ENCODE data around the gene ADAMTS13. TPM values are rescaled to one million over a fixed set of nuclear protein-coding genes. Genes with fewer than 3 reads are reported as not detected.

Gene ADAMTS13
- total RNA-seq, 2 donors from 2014 or later, result 3.0 to 4.4 TPM

DNA sequence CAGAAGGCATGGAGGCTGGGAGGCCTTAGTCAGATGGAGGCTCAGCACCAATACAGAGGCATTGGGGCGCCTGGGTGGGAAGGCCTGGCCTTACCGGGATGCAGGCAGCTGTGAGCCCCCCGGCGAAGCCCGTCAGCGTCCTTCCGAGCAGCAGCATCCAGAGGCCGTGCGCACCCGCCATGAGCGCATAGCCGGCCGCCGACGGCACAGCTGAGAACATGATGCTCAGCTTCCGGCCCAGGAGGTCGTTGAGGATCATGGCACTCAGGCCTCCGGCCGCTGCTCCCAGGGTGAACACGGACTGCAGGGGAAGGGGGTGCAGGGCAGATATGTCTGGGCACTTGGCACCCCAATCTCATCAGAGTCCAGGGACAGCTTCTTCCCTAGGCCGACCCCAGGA lies 54.8 kb downstream of the ADAMTS13 start:
- intact Hi-C loops (cut with DNase I, micrococcal nuclease), result no loop called here
- DNase-seq, result no peak
- no peak for ATAC-seq

DNA sequence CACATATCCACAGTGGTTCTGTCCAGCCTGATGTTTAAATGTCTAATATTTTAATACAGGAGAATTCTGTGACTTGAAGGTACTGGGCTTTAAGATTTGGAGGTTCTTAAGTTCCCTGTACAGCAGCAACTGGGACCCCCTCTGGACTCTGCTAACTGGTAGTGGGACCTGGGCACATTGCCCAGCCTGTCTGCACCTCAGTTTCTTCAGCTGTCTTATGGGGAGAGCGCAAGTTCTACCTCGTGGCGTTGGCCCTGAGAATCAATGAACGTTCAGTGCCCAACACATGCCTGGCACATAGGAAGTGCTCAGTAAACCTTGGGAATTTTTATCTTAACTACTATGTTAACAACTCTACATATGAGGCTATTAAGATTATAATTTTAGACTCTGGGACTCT lies 55.3 kb downstream of the ADAMTS13 start:
- DNase-seq (no peak), ATAC-seq (no peak)
- intact Hi-C loops (cut with DNase I, micrococcal nuclease), result no loop called here

DNA sequence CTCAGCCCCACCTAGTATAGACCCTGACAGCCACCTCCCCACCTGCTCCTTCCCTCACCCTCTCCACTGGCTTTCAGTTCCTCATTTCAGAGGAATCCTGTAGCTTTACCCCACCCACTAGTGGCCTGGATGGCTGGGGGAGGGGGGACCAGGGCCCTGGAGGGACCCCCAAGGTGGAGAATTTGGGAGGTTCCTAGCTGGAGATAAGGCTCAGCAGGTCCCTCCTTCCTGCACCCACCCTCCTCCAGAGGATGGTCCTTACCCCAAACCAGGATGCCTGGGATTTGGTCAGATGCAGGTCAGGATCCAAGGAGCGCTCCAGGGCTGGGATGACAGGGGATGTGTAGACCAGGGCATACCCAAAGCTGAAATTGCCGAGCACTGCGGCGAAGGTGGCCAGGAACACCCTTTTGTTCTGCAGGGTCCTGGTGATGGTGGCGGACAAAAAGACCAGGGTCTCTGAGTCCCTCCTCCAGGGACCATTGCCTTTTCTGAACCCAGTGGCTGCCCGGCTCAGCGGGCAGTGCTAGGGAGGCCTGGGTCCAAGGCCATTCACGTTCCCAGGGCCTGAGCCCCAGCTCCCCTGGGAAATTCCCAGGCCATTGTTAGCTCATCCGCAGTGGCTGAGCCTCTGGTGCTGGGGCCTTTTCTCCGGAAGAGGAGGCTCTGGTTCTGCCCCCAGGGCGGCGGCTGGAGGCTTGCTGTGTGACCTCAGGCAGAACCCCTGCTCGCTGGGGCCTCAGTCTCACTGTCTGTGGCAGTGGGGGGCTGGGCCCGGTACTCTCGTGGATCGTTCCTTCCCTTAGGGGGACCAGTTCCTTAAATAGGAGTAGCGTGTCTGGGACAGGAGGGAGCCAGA lies 56.1 kb downstream of the ADAMTS13 start:
- intact Hi-C loops (cut with DNase I, micrococcal nuclease), result no loop called here
- DNase-seq (no peak), ATAC-seq (peak; percentile 13)

DNA sequence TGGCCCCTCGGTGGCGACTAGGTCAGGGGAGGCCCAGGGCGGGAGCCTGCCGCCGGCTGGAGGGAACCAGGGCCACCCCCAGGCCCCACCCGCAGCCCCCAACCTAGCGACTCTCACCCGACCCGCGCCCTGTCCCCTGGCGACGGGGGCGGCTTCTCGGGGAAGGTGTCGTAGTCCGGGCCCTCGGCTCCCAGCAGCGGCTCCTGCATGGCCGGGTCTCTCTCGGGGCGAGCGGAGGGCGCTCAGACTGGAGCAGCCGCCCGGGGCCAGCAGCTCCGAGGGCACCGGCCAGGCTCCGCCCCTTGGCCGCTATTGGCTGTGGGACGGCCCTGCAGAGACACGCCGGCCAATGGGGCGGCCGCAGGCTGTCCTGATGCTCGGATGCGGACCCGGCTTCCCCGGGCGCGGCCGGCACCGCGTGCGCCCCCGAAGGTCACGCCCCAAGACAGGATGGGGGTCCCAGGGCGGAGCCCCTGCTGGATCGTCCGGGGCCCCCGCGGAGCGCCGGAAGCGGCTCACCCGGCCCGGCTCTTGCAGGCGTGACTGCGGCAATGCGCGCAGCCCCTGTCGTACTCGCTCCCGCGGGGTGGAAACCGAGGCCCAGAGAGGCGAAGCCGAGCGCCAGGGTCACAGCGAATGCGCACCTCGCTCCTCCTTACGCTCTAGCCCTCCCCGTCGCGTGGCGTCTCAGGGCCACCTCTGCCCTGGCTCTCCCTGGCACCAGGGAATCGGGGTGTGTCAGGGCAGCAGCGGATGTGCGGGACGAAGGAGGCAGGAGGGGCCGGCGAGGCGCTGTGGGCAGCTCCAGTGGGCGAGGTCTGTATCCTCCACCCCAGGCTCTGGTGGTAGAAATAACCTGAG lies 56.9 kb downstream of the ADAMTS13 start, which contains the start of gene SLC2A6:
TSS of gene SLC2A6 (minus strand) at position 249 of the 861 bp plus-strand sequence. CDS start at position 209, 40 bp downstream.
- ATAC-seq (peak; percentile 96), DNase-seq (peak; percentile 79 to 86)
- intact Hi-C loops (cut with DNase I, micrococcal nuclease), result no loop called here

DNA sequence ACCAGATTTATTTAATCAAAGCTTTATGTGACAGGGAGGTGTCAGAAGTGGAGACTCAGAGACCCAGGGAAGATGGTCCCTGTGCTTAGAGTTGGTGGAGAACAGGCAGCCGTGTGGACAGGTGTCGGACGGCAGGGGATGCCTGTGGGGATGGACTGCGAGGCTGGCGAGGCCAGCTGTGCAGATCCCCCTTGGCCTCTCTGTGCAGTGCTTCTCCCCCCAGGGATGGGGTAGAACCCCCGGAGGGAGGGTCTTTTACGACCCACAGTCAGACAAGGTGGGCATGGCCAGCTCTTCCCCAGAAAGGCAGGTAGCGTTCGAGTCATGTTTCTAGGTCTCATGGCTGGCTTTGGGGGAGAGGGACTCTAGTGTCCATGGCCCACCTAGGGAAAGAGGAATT lies 61.4 kb downstream of the ADAMTS13 start:
- intact Hi-C loops (cut with DNase I, micrococcal nuclease), result no loop called here
- ATAC-seq, result no peak
- DNase-seq, result no peak

DNA sequence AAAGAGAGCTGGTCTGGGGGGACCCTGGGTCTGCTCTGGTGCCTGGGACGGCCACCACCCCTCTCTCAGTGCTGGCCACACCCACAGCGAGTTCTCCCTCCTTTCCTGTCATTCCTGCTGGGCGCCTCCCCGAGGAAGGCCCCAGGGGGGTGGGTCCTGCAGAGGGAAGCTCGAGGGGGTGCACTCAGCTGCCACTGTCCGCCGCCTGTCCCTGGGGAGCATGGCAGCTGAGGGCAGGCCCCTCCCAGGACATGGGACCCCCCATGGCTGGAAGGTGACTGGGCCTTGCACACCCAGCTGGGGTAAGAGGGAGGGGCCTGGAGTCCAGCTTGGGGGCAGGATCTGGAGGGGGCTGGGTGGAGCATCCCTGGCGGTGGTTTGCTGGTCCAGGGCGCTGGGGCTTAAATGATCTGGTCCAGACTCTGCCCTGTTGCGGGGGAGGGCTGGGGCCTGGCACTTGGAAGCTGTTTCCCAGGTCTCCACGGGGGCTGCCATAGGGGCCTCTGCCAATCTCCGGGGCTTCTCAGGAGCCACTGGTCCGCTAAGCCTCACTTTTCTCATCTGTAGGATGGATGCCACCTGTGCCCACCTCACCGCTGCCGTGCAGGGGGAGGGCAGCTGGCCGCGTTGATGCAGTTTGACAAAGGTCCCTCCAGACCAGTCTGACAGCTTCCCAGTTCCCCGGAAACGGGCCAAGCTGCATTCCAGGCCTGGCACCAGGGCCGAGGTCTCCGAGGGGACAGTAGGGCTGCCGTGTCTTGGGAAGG lies 62.7 kb downstream of the ADAMTS13 start:
- ATAC-seq, result no peak
- no peak for DNase-seq
- intact Hi-C loops (cut with DNase I, micrococcal nuclease), result loop anchor here (5.0 kb wide), 2 partner anchors 83 to 298 kb away; no protein-coding TSS in a partner anchor

DNA sequence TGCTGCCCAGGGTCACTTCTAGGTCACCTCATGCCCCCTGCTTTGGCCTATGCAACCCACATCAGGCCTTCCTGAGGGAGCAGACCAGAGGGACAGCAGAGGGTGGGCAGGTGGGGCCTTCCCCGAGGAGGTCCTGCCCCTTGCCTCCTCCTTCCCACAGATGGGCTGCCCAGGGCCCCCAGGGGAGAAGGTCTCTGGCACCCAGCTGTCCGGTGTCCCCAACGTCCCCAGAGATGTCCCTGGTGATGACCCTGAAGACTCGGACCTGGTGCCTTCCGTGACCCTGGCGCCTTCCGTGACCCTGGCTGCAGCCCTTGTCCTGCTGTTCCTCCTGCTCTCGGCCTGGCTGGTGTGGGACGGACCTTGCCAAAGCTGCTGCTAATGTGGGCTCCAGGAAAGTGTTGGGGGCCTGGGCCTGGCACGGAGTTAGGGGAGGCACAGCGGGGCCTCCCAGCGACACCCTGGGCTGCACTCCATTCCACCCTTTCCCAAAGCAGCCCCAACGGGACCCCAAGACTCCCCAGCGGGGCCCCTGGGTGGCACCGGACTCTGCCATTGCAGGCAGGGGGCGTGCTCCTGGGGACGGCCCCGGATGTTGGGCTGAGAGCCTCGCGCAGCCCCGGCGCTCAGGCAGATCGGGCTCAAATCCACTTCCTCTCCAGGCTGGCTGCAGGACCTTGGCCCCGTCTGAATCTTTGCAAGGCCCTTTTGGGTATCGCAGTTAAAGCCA lies 63.5 kb downstream of the ADAMTS13 start:
- ATAC-seq (peak; percentile 37), DNase-seq (no peak)
- intact Hi-C loops (cut with DNase I, micrococcal nuclease), result loop anchor here (2.0 to 5.0 kb wide), 3 partner anchors 79 to 298 kb away; no protein-coding TSS in a partner anchor

DNA sequence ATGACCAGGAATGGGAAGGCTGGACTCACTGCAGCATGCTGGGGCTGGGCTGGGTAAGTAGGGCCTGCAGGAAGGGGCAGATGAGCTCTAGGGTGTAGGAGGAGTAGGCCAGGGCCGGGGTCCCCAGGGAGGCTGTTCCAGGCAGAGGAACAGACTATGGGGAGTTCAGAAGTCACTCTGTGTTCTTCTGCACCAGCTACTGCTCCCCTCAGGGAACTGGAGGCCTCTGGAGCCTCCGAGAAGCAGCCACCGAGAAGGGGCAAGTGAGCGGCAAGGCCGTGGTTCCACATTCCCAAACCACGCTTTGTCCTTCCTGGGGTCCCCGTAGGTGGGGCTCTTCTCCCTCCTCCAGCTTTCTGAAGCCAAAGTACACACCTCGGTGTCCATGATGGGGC lies 65.2 kb downstream of the ADAMTS13 start:
- intact Hi-C loops (cut with DNase I, micrococcal nuclease), result loop anchor here (2.0 to 5.0 kb wide), 3 partner anchors 81 to 300 kb away; no protein-coding TSS in a partner anchor
- DNase-seq (no peak), ATAC-seq (no peak)

DNA sequence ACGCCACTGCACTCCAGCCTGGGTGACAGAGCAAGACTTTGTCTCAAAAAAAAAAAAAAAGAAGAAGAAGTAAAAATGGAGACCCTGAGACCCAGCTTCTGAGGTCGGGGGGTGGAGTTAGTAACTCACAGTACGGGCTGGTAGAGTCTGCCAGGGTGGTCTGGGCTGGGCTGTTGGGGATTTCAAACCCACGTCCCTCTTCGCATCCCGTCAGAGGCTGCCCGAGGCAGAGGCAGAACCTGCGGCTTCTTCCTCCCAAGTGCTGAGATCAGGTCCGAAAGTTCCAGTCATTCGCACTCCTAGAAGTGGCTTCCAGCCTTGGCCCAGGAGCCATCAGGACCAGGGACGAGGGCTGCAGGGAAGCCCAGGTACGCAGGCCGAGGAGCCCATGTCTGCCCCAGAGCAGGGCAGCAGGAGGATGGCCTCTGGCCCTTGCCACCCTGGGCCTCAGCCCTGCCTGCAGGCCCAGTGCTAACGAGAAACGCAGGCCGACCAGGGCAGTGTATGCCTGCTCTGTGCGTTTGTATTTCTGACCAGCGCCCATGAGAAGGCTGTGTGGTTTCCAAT lies 66.6 kb downstream of the ADAMTS13 start:
- intact Hi-C loops (cut with DNase I, micrococcal nuclease), result loop anchor here (5.0 kb wide), 2 partner anchors 86 to 301 kb away; no protein-coding TSS in a partner anchor
- ATAC-seq, result no peak
- DNase-seq, result no peak

DNA sequence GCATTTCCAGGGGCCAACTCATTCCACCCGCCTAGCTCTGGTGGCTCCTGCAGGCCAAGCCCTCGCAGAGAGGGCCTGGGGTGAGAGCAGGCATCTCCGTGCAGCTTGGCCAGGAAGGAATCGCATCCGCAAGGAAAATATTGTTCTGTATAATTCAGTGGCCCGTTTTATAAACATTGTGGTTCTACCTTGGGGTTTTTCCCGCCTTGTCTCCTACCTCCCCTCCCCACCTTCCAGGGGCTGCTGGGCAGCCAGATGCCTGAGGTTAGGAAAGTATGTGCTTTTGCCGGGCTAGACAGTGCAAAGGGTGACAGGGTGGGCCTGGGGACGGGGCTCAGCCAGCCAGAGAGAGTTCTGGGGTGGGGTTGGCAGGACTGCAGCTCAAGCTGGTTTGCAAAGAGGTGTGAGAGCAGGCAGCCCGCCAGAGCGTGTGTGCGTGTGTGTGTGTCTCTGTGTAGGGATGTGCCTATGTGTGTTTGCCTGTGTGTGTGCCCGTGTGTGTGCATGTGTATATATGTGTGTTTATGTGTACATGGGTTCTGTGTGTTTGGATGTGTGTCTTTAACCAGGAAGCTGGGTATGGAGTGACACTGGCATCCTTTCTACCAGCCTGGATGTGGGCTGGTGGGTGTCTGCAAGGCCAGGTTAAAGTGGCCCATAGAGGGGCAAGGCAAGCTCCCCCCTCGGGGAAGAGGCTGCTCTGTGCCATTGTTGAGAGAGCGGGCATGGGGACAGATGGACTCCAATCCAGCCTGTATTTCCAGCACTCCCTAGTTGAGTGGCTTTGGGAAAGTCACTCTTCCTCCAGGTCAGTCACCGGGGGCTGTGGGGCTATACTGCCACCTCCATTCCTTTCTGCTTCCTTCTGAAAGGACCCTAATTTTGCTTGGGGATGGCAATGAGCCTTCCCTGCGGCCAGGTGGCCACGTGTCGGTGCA lies 67.4 kb downstream of the ADAMTS13 start:
- intact Hi-C loops (cut with DNase I, micrococcal nuclease), result loop anchor here (5.0 kb wide), 2 partner anchors 87 to 302 kb away; no protein-coding TSS in a partner anchor
- no peak for ATAC-seq
- DNase-seq, result no peak

DNA sequence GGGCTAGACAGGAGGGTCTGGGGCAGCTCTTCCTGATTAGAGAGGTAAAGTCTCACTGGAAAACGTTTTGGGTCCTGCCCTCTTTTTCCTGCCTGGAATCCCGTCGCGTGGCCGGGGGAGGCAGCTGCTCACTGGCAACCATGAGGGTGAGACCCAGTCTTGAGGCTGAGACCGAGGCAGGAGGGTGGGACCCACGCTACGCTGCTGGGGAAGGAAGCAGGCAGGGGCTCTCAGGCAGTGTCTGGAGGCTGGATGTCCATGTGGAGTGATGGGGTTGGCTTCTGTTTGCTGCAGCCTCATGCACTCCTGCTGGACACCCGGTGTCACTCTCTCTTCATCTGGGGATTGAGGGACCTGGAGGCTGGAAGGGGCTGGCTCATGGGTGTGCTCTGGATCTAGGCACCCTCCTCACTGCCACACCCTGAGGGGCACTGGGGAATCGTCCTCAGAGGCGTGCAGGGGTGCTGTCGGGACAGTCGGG lies 68.1 kb downstream of the ADAMTS13 start:
- no peak for ATAC-seq
- intact Hi-C loops (cut with DNase I, micrococcal nuclease), result no loop called here

DNA sequence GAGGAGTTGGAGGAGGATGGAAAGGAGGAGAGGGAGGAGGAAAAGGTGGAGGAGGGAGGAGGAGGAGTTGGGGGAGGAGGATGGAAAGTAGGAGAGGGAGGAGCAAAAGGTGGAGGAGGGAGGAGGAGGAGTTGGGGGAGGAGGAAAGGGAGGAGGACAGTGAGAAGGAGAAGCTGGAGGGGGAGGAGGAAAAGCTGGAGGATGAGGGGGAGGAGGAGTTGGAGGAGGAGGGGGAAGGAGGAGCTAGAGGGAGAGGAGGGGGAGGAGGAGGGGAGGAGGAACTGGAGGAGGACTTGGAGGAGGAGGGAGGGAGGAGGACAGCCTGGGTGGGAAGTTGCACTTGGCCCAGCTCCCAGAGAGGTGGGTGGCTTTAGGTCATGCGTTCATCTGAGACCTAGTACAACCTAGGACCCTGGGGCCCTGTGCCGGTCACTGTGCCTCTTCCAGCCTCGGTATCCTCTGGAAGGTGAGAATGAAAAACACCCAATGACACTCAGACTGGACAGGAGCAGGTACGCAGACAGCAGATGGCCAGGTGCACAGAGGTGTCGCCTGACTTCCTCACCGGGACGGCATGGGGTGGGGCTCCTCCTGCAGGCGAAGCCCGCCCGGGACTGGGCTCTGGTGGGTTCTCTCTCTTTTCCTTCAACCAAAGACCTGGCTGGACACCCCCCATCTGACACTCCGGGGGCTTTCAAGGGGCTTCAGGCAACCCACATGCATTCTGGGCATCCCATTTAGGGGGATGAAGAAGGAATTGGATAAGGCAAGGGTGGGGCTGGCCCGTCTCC lies 68.9 kb downstream of the ADAMTS13 start:
- DNase-seq, result no peak
- peak; percentile 52 for ATAC-seq
- intact Hi-C loops (cut with DNase I, micrococcal nuclease), result no loop called here

More for the DNA sequence above, 68.1 kb downstream of the ADAMTS13 start:
- no peak for DNase-seq

DNA sequence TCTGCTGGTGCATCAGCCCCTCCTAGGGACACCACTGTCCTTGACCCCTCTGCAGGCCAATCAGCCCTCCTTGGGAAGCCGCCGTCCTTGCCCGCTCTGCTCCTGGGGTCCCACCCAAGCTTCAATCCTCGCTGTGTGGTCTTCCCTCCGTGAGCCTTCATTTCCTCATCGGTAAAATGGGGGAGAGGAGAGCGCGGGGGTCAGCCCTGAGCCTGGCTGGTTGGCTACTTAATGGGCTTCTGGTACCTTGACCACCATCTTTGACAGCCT lies 69.4 kb downstream of the ADAMTS13 start:
- ATAC-seq, result no peak
- DNase-seq, result no peak
- intact Hi-C loops (cut with DNase I, micrococcal nuclease), result no loop called here

DNA sequence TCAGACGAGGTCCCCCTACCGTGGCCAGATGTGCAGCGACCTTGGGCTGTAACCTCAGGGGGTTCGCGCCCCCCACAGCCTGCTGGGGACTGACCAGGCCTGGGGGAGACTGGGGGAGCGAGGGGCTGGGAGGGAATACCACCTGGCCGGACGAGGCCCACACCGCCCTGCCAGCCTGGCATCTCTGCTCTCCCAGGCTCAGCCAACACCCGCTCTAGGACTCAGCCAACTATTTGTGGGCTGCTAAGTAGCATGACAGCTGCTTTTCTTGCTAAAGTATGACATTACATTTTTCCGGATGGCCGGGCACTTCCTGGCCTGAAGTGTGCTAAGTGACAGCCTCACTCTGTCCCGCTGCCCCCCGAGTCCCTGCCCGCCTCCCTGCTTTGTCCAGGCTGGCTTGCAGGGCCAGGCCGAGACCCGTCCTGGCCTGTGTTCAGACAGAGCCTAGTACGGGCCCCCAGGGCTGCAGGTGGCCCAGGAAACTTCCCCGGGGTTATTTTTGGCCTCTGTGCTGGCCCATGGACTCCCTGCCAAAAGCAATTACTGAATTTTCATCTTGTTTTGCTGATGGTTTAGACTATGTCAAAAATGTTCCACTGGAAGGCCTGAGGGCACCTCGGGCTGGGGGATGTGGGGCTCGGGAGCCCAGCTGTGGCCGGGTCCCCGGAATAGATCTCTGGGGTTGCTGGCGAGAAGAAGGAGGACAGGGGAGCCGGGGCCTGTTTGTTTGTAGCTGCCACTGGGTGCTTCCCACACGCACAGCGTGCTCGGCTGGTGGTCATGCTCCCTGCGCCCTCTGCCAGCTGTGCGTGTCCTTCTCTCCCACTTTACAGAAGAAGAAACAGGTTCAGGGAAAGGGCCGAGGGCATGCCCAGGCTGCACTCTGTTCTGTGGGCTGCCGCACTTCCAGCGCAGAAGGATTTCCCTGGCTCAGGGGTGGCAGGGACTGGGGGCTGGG lies 70.2 kb downstream of the ADAMTS13 start:
- intact Hi-C loops (cut with DNase I, micrococcal nuclease), result no loop called here
- no peak for DNase-seq
- no peak for ATAC-seq

DNA sequence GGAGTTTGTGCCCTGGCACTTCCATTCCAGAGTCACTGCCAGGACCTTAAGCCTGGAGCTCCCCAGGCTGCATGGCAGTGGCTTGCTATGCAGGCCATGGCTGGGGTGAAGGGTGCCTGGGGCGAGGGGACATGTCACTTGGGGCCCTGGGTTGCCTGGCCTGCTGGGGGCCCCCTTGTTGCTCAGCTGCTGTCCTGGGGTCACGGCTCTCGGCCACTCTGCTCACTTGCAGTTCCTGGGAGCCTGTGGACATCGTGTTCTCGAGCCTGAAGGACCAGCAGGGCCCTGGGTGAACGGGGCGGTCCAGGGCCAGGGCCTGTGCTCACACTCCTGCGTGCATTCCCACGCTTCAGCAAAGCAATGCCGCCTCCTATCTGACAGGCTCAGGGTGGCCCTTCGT lies 71.3 kb downstream of the ADAMTS13 start:
- intact Hi-C loops (cut with DNase I, micrococcal nuclease), result no loop called here
- no peak for ATAC-seq
- no peak for DNase-seq
